H9 (cell line): ENCODE data around the gene LRRC26. TPM values are rescaled to one million over a fixed set of nuclear protein-coding genes. Genes with fewer than 3 reads are reported as not detected.

Source experiments
- DNase-seq: peaks from one replicate; pipeline ENCODE4 v3.0.0-alpha.2; 2017
- H2AFZ ChIP-seq: one replicate; pipeline ENCODE4 v1.6.1; 2013; ENCODE audit warnings: mild to moderate bottlenecking, low read length, control low read depth, moderate library complexity
- H2AK5ac ChIP-seq: 2 replicates; pipeline ENCODE4 v1.6.1; 2013; ENCODE audit warnings: low read length, control low read depth, mixed read lengths; ENCODE audit not compliant: insufficient read length
- H2BK120ac ChIP-seq: one replicate; pipeline ENCODE4 v1.6.1; 2013; ENCODE audit warnings: low read depth, mild to moderate bottlenecking, low read length, control low read depth, inconsistent platforms; ENCODE audit not compliant: poor library complexity, severe bottlenecking
- H2BK12ac ChIP-seq: 2 replicates; pipeline ENCODE4 v1.6.1; 2013; ENCODE audit warnings: low read length, control low read depth, mixed read lengths, low read depth; ENCODE audit not compliant: insufficient read length
- H2BK15ac ChIP-seq: 2 replicates; pipeline ENCODE4 v1.6.1; 2013; ENCODE audit warnings: low read depth, low read length, control low read depth
- H2BK20ac ChIP-seq: one replicate; pipeline ENCODE4 v1.6.1; 2013; ENCODE audit warnings: low read depth, mild to moderate bottlenecking, low read length, control low read depth, inconsistent platforms; ENCODE audit not compliant: poor library complexity, severe bottlenecking
- H2BK5ac ChIP-seq: 2 replicates; pipeline ENCODE4 v1.6.1; 2013; ENCODE audit warnings: low read length, control low read depth, mixed read lengths; ENCODE audit not compliant: insufficient read length
- H3K14ac ChIP-seq: 2 replicates; pipeline ENCODE4 v1.6.1; 2013; ENCODE audit warnings: low read length, control low read depth; ENCODE audit not compliant: insufficient read depth
- H3K18ac ChIP-seq: 2 replicates; pipeline ENCODE4 v1.6.1; 2013; ENCODE audit warnings: low read depth, mild to moderate bottlenecking, mixed read lengths, low read length, control low read depth; ENCODE audit not compliant: insufficient read length
- H3K23ac ChIP-seq: 2 replicates; pipeline ENCODE4 v1.6.1; 2013; ENCODE audit warnings: low read length, control low read depth, mixed read lengths, low read depth; ENCODE audit not compliant: insufficient read length
- H3K23me2 ChIP-seq: 2 replicates; pipeline ENCODE4 v1.6.1; 2013; ENCODE audit warnings: low read depth, mild to moderate bottlenecking, mixed read lengths, low read length, control low read depth; ENCODE audit not compliant: insufficient read length, poor library complexity, severe bottlenecking
- H3K27ac ChIP-seq: 2 replicates; pipeline ENCODE4 v1.5.1; 2013; ENCODE audit warnings: low read length, control low read depth, mixed read lengths, low read depth; ENCODE audit not compliant: insufficient read length
- H3K27me3 ChIP-seq: 2 replicates; pipeline ENCODE4 v1.6.1; 2013; ENCODE audit warnings: low read length, control low read depth, inconsistent platforms; ENCODE audit not compliant: insufficient read depth
- H3K4ac ChIP-seq: 2 replicates; pipeline ENCODE4 v1.6.1; 2013; ENCODE audit warnings: low read depth, mild to moderate bottlenecking, control low read depth, inconsistent platforms, low read length, moderate library complexity
- H3K4me1 ChIP-seq: 2 replicates; pipeline ENCODE4 v1.6.1; 2013; ENCODE audit warnings: low read length, control low read depth, inconsistent platforms; ENCODE audit not compliant: insufficient read depth
- H3K4me2 ChIP-seq: 2 replicates; pipeline ENCODE4 v1.6.1; 2013; ENCODE audit warnings: low read length, control low read depth, mixed read lengths; ENCODE audit not compliant: insufficient read length, insufficient read depth
- H3K56ac ChIP-seq: 2 replicates; pipeline ENCODE4 v1.6.1; 2013; ENCODE audit warnings: low read depth, mild to moderate bottlenecking, mixed read lengths, low read length, control low read depth; ENCODE audit not compliant: insufficient read length
- H3K79me1 ChIP-seq: 2 replicates; pipeline ENCODE4 v1.6.1; 2013; ENCODE audit warnings: low read depth, mild to moderate bottlenecking, moderate library complexity, low read length, control low read depth, inconsistent platforms; ENCODE audit not compliant: insufficient read depth, poor library complexity, severe bottlenecking
- H3K79me2 ChIP-seq: 2 replicates; pipeline ENCODE4 v1.6.1; 2013; ENCODE audit warnings: low read length, control low read depth, inconsistent platforms; ENCODE audit not compliant: insufficient read depth
- H3K9ac ChIP-seq: 2 replicates; pipeline ENCODE4 v1.6.1; 2013; ENCODE audit warnings: low read length, control low read depth, mixed read lengths; ENCODE audit not compliant: insufficient read length; ENCODE audit errors: extremely low read depth
- H3K9me3 ChIP-seq: one replicate; pipeline ENCODE4 v1.6.1; 2013; ENCODE audit warnings: low read depth, low read length, inconsistent platforms; ENCODE audit not compliant: control insufficient read depth
- H3T11ph ChIP-seq: one replicate; pipeline ENCODE4 v1.6.1; 2013; ENCODE audit warnings: mild to moderate bottlenecking, low read length, control low read depth, inconsistent platforms
- H4K20me1 ChIP-seq: one replicate; pipeline ENCODE4 v1.6.1; 2013; ENCODE audit not compliant: control insufficient read depth, insufficient read length, insufficient read depth
- H4K5ac ChIP-seq: 2 replicates; pipeline ENCODE4 v1.6.1; 2013; ENCODE audit warnings: low read depth, mild to moderate bottlenecking, mixed read lengths, low read length, control low read depth; ENCODE audit not compliant: insufficient read length
- H4K8ac ChIP-seq: replicated peaks from 2 replicates; pipeline ENCODE4 v1.6.1; 2013; ENCODE audit warnings: low read length, control low read depth, mixed read lengths, low read depth; ENCODE audit not compliant: insufficient read length
- H4K91ac ChIP-seq: 2 replicates; pipeline ENCODE4 v1.6.1; 2013; ENCODE audit warnings: low read depth, mild to moderate bottlenecking, moderate library complexity, mixed read lengths, low read length, control low read depth; ENCODE audit not compliant: insufficient read length
- H3K27ac Mint-ChIP-seq, 3 experiments: 2 replicates in 2 of 3; 3 replicates in 1 of 3; pipeline ENCODE4 v1.8.0; 2020 to 2021; ENCODE audit warnings: mixed read lengths in 3 of 3, mild to moderate bottlenecking in 1 of 3, moderate library complexity in 1 of 3
- H3K27me3 Mint-ChIP-seq: 2 replicates; pipeline ENCODE4 v1.8.0; 2021; ENCODE audit warnings: low read depth, mild to moderate bottlenecking, moderate library complexity, mixed read lengths
- H3K36me3 Mint-ChIP-seq, 3 experiments: 2 replicates in 2 of 3; 3 replicates in 1 of 3; pipeline ENCODE4 v1.8.0; 2020 to 2021; ENCODE audit warnings: low read depth in 3 of 3, mixed read lengths in 3 of 3; ENCODE audit not compliant: insufficient read depth in 1 of 3
- H3K4me1 Mint-ChIP-seq, 2 experiments: 2 replicates each; pipeline ENCODE4 v1.8.0; 2020; ENCODE audit warnings: mixed read lengths in 2 of 2
- H3K4me3 Mint-ChIP-seq, 2 experiments: 2 replicates in 1 of 2; 3 replicates in 1 of 2; pipeline ENCODE4 v1.8.0; 2020 to 2021; ENCODE audit warnings: mild to moderate bottlenecking in 2 of 2, mixed read lengths in 2 of 2, moderate library complexity in 1 of 2
- H3K9me3 Mint-ChIP-seq, 2 experiments: 2 replicates in 1 of 2; 3 replicates in 1 of 2; pipeline ENCODE4 v1.8.0; 2020; ENCODE audit warnings: mild to moderate bottlenecking in 2 of 2, mixed read lengths in 2 of 2, moderate library complexity in 1 of 2
- CTCF ChIP-seq: fragments of 200-600 bp; sonication (generic); conservative IDR thresholded peaks from 3 replicates; pipeline ENCODE4 v1.8.0; 2021; ENCODE audit warnings: antibody characterized with exemption, mild to moderate bottlenecking
- WGBS: extraction: QIAGEN DNeasy Blood & Tissue Kit; methylation state at CpG from one replicate; pipeline ENCODE4 v1.1.7; 2013; ENCODE audit warnings: missing lambda C conversion rate, low lambda C conversion rate, mixed read lengths; ENCODE audit not compliant: insufficient read length; ENCODE audit errors: extremely low coverage; 5-methylcytosine and 5-hydroxymethylcytosine counted together
- total RNA-seq: library from RNA; stranded (reverse); gene quantifications from 2 replicates; pipeline ENCODE4 v1.2.1, GENCODE V29; 2021

LRRC26 gene
- total RNA-seq, 1 experiment from 2014 or later: 0.96 TPM

GRCh38 chr9:137160716-137161557 is 8.9 kb downstream of the LRRC26 start:
- Histone ChIP-seq H4K8ac (no peak overlapping the region), H3K79me2 (no peaks in the 10 kb centered on the region), H3K14ac (no peak overlapping the region; the same call in 1 of the 2 replicates), H2BK20ac (no peak overlapping the region), H3K27me3 (peaks cover 27% of the 10 kb centered on the region; the same call in 1 of the 2 replicates), H3K18ac (no peak overlapping the region), H3K4me2 (peak overlapping the region; percentile 31), H3K27ac (no peak overlapping the region), H3K23me2 (peaks cover 21% of the 10 kb centered on the region), H3K9ac (no peak overlapping the region), H3K4me1 (no peaks in the 10 kb centered on the region), H2AK5ac (no peak overlapping the region), H2BK120ac (no peak overlapping the region), H3T11ph (no peak overlapping the region), H3K56ac (no peak overlapping the region), H3K79me1 (no peaks in the 10 kb centered on the region), H2BK12ac (no peak overlapping the region), H4K20me1 (peaks cover 2% of the 10 kb centered on the region), H3K9me3 (no peaks in the 10 kb centered on the region), H4K91ac (no peak overlapping the region), H2BK5ac (no peak overlapping the region), H4K5ac (no peak overlapping the region), H2BK15ac (no peak overlapping the region), H3K4ac (no peak overlapping the region), H3K23ac (no peak overlapping the region), H2AFZ (no peak overlapping the region)
- TF ChIP-seq CTCF: no peak
- H3K27ac Mint-ChIP-seq: no peak overlapping the region
- peaks cover 0 to 11% of the 10 kb centered on the region in 2 experiments; a peak in 2 of 4 replicates for H3K4me1 Mint-ChIP-seq
- WGBS: no CpG with 5 or more reads among the region's 56 CpGs
- H3K4me3 Mint-ChIP-seq: peak overlapping the region in 1 of 2 experiments; percentile 53; a peak in 1 of 5 replicates
- H3K36me3 Mint-ChIP-seq: no peaks in the 10 kb centered on the region
- peaks cover 91% of the 10 kb centered on the region for H3K27me3 Mint-ChIP-seq
- H3K9me3 Mint-ChIP-seq: no peaks in the 10 kb centered on the region; a peak in 1 of 5 replicates
- DNase-seq: peak; percentile 84
